Erythroblast (primary cell): ENCODE results near the gene ZBTB21.

Source experiments
- GATA1 ChIP-seq: IDR thresholded peaks from 2 replicates; pipeline ENCODE4 v1.6.1; 2011; ENCODE audit warnings: low read depth, mild to moderate bottlenecking, control low read depth, low read length, moderate library complexity
- POLR2A ChIP-seq: IDR thresholded peaks from 2 replicates; pipeline ENCODE4 v1.6.1; 2011; ENCODE audit warnings: mild to moderate bottlenecking, low read length

- TF ChIP-seq POLR2A (no peak), GATA1 (no peak)
These were observed 27.4 kb upstream of the ZBTB21 start for GRCh38 chr21:42037516-42037915.
